HG02970 (cell line): ENCODE data around the gene RAB6D.
"Not testable (repeated sequence)": the region's sequence is repeated elsewhere in the genome, so short reads cannot be mapped to it uniquely, and the experiment has no call there.

ENCODE experiments used
- ATAC-seq: cut with Tn5 transposase; IDR thresholded peaks from one replicate; pipeline ENCODE4 v1.9.1; 2021; ENCODE audit warnings: mild to moderate bottlenecking, moderate library complexity, moderate number of reproducible peaks; ENCODE audit not compliant: unreplicated experiment, low FRiP score

Gene RAB6D

DNA sequence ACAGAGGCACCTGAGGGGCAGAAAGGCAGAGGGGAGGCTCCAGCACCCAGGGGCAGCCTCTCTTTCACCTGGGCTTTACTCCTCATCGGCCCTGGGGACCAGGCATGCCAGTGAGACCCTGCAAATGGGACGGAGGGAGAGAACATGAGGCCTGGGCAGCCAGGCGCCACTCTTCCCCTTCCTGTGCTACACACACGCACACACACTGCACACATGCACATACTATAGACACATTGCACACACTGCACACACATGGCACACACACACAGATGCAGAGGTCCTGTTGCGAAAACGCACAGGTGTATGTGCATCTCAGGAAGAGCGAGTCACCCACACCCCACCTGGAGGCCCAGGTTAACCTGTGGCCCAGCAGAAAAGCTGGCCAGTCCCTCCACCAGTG lies 3.4 kb upstream of the RAB6D start:
- no peak for ATAC-seq

DNA sequence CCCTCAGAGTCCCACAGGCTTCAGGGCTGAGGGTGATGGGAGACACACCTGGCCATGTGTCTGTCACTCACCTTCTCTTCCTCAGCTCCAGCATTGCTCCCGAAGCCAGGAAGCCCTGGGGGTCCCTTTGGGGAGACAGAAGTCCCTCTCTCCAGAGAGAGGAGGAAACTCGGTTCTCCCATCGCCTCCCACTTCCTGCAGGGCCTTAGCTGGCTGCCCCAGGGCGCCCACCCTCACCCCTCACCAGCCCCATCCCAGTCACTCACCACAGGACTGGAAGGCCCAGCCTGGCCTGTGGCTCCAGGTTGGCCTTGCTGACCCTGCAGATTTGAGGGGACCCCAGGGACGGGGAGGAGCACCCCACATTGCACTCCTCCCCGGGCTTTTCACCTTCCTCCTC lies 2.7 kb upstream of the RAB6D start:
- no peak for ATAC-seq

DNA sequence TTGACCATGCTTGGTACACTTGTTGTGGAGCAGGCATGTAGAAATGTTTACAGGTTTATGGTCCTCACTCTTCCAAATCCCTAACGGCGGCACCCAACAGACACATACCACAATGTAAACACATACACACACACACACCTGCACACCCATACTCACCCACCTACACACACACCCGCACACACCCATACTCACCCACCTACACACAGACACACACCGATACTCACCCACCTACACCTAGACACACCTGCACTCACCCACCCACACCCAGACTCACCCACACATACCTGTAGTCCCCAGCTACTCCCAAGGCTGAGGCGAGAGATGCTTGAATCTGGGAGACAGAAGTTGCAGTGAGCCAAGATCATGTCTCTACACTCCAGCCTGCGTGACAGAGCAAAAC lies 1.5 kb upstream of the RAB6D start:
- ATAC-seq: no peak

DNA sequence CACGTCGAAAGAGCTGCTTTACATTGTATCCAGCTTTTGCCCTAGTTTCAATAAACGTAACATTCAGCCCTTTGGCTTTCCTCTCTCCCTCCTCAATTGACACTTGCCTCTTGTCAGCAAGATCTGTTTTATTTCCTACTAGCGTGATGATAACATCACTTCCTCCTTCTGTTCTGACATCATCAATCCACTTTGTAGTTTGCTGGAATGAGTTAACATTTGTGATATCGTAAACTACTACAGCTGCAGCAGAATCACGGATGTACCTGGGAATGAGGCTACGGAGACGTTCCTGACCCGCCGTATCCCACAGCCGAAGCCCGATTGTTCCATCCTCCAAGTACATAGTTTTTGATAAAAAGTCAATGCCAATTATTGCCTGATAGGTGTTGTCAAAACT lies 755 bp downstream of the RAB6D start:
- ATAC-seq: not testable (repeated sequence)

DNA sequence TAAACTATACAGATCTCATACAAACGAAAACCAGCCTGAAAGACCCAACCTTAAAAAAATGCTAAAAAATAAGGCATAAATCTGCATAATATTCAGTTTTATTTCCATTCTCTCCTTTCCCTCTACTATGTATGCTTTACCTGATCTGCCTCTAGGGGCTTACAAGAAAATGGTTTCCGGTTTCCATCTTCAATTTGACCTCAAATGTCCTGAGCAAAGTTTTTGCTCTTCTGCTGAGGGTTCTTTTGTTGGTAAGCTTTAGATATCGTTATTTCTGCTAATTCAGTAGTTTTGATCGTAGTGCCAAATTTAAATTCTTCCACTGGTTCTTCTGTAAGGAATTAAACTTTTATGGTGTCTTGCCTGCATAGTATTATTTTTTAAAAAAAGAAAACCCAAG lies 2.2 kb downstream of the RAB6D start:
- not testable (repeated sequence) for ATAC-seq

DNA sequence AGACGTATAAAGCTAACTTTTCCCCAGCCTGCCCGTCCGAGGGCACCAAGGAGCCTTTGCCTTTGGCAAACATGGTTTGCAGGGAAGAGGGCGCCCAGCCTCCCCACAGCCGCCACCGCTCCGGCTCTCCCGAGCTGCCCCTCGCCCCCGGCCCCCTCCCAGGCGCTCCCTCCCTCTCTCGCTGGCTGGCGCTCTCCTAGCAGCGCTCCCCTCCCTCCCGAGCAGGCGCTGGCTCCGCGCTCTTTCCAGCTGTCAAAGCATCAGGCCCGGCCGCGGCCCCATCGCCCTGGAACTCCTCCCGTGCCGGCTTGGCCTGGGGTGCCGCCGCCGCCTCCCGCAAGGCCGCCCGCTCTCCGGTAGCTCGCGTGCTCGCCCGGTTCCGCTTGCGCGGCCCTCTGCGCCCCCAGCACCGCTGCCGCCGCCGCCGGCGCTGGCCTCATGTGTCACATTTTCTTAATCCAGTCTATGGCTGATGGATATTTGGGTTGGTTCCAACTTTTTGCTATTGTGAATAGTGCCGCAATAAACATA lies 10.7 kb downstream of the RAB6D start:
- ATAC-seq: not testable (repeated sequence)

DNA sequence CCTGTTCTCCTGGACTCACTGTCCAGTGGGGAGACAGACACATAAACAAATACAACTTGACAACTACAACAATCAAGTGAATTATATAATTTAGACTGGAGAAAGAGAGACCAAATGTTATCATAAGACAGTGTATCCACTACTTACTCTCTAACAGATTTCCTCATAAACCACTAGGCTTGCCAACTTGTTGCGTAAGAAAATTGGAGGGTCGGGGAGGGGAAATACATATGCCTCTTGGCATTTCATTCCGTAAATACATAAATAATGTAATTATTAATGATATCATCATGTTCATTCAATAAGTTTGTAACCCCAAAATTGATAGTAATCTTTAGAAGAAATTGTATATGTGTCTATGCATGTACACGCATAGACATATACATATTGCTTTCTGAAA lies 14.9 kb downstream of the RAB6D start:
- ATAC-seq: no peak

DNA sequence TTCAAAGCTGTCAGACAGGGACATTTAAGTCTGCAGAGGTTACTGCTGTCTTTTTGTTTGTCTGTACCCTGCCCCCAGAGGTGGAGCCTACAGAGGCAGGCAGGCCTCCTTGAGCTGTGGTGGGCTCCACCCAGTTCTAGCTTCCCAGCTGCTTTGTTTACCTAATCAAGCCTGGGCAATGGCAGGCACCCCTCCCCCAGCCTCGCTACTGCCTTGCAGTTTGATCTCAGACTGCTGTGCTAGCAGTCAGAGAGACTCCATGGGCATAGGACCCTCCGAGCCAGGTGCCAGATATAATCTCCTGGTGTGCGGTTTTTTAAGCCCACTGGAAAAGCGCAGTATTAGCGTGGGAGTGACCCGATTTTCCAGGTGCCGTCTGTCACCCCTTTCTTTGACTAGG lies 16.9 kb downstream of the RAB6D start:
- ATAC-seq: not testable (repeated sequence)

DNA sequence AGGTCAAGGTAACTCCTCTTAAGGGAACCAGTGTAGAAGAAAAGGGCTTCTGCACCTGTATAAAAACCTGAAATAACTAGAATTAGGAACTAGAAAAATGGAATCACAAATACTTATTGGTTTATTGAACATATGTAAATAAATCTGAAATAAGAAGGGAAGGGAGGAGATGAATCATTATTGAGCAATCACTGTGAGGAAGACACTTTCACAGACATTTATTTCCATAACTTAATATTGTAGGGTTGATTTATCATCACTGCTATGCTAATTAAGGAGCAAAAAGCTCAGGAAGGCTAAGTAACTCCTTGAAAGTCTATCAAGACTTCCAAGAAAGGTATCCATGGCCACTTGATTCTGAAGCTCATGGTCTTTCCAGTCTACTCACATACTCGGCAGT lies 24.7 kb downstream of the RAB6D start:
- not testable (repeated sequence) for ATAC-seq

DNA sequence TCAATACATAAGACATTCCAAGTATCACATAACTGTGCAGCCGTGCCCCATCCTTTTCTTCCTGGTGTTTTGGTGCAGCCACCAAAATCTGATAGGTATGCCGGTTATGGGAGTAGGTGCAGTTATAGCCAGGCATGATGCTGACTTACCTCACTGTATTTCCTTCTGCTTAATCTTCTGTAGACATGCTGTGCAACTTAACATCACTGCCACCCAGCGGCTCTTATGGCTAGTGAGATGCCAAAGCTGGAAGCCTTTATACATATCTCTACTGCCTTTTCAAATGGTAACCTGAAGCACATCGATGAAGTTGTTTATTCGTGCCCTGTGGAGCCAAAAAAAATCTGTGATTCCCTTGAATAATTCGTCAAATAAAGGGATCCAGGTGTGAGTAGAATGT lies 28.6 kb downstream of the RAB6D start:
- ATAC-seq: not testable (repeated sequence)

DNA sequence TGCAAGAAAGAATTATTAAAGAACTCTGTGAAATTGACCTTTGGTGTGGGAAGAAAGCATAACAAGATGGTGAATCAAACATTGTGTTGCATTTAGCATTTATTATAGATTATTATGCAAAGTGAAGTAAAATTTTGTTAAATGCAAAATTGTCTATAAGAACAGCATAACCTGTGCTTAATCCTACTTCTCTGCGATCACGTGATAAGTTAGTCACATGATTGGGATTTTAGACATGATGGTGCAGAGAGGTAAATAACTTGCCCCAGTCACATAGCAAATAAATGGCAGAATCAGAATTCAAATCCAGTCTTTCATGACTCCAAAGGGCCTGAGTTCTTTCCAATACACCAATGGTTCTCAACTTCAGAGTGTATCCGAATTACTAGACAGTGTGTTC lies 31.3 kb downstream of the RAB6D start:
- not testable (repeated sequence) for ATAC-seq

DNA sequence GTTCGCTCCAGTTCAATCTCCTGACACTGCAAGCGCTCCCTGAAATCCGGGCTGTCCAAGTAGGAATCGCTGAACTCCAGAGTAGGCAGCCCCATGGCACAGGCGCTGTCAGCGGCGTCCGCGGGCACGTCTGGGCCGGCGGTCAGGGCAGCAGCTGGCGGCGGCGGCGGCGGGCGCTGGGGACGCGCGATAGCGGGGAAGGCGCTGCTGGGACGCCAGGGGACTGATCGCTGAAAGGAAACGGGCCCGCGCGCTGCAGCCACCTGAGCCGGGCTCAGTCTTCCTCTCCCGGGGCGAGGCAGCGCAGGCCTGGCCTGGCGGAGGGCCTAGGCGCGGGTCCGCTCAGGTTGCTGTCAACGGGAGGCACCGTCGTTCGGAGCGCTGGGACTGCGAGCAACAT lies 33.0 kb downstream of the RAB6D start:
- not testable (repeated sequence) for ATAC-seq

DNA sequence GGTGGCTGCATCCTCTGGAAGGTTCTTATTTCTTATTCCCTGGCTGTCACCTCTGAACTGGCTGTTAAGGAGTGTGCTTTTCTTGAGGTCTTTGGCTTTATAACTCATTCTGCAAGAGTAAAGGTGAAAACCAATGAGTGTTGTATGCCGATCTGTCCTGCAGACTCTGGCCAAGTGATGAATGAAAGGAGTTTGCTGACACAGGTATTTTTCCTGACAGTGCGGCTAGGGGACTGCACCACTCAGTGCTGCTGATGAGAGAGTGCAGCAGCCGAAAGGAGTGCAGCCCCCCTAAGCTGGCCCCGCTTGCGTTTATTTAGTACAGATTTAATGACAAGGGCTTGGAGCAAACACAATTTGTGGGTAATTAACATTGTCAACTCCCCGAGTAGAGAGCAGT lies 41.8 kb downstream of the RAB6D start:
- no peak for ATAC-seq

DNA sequence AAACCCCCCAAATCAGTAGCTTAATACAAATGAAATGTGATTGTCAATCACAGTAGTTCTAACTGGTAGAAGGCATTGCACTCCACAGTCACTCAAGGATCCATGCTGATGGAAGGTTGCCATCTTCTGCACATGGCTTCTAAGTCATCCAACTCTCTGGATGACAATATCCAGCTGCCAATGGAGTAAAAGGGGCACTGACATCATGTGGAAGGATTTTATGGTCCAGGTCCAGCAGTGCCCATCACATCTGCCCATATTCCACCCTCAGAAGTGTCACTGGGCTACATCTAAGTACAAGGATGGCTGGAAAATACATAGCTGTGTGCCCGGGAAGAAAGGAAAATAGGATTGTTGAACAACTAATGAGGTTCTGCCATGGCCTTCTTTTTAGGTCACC lies 42.6 kb downstream of the RAB6D start:
- not testable (repeated sequence) for ATAC-seq

DNA sequence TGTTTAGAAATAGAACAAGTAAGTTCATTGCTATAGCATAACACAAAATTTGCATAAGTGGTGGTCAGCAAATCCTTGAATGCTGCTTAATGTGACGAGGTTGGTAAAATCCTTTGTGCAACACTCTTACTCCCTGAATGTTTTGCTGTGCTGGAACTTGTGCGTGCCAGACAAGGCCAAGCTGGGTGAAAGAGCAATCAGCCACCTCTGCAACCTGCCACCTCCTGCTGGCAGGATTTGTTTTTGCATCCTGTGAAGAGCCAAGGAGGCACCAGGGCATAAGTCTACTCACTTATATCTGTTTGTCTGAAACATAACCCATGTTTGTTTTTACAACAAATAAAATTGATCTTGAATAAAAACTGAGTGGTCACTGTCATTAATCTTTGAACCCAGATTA lies 53.0 kb downstream of the RAB6D start:
- not testable (repeated sequence) for ATAC-seq
